Stimulated activated CD4-positive, alpha-beta T cell treated with anti-CD3 and anti-CD28 coated beads, Interleukin-2, amount 100 ng/mL, for 48 hours (primary cell): ENCODE measurements around the gene ARHGEF19.
"Not testable (repeated sequence)": the region's sequence is repeated elsewhere in the genome, so short reads cannot be mapped to it uniquely, and the experiment has no call there.

Source experiments
- DNase-seq, 2 donors: peaks; one replicate each; pipeline ENCODE4 v3.0.0-alpha.2; 2020

The ARHGEF19 gene

DNA sequence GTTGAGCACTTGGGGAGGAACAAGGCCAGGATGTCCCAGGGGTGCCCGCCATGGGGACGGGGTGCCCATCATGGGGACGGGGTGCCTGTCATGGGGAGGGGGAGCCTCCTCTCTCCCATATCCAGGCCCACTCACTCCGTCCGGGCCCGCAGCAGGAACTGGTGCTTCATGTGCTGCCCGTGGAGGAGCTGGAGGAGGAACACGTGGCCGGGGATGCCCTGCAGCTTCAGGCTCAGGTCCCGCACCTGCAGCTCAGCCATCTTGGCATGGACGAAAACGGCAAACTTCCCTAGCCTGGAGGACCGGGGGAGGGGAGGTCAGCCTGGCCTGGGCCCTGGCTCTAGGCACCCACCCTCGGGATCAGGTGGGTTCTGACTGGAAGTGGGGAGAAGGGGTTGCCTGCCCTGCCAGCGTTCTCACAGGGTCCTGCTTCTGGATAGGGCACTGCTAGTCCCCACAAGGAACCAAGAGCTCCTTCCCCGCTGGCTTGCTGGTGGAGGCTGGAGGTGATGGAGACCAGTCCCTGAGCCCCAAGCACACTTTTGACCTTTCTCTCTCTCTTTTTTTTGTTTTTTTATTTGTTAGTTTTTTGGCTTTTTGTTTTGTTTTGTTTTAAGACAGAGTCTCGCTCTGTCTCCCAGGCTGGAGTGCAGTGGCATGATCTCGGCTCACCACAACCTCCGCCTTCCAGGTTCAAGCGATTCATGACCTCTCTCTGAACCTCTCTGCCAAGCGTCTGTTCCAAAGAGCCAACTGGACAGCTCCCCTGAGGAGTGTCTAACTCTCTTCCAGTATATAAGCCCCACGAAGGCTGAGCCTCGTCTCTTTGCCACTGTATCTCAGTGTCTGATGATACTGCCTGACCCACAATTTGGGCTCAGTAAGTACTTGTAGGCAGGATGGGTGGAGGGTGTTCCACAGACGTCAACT lies 9.9 kb downstream of the ARHGEF19 start:
- DNase-seq = no peak

DNA sequence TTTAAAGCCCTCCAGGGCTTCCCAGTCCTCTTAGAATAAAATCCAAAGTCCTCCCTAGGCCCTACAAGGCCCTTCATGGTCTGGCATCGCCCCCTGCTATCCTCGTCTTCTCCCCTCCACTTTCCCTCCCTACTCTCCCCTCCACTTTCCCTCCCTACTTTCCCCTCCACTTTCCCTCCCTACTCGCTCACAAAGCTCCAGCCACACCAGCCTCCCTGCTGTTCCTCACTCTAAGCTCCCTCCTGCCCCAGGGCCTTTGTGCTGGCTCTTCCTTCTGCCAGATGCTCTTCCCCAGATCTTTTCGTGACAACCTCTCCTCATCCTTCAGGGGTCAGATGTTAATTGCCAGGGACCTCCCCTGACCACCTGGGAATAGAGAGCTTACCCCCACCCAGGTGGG lies 12.8 kb downstream of the ARHGEF19 start:
- no peak for DNase-seq

DNA sequence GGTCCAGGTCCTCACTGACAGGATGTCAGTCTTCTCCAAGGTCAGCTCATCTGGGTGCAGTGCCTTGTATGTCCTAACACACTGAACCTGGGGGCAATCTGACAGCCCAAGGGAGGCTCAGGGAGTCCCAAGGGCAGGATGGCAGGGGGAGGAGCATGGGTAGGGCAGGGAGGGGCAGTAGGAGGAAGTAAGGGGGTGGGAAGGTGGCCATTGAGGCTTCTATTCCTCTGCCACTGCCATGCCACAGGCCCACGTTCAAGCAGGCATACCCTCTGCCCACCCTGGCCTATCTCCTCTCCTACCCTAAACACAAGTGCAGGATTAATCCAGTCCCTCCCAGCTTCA lies 13.3 kb downstream of the ARHGEF19 start:
- no peak for DNase-seq

DNA sequence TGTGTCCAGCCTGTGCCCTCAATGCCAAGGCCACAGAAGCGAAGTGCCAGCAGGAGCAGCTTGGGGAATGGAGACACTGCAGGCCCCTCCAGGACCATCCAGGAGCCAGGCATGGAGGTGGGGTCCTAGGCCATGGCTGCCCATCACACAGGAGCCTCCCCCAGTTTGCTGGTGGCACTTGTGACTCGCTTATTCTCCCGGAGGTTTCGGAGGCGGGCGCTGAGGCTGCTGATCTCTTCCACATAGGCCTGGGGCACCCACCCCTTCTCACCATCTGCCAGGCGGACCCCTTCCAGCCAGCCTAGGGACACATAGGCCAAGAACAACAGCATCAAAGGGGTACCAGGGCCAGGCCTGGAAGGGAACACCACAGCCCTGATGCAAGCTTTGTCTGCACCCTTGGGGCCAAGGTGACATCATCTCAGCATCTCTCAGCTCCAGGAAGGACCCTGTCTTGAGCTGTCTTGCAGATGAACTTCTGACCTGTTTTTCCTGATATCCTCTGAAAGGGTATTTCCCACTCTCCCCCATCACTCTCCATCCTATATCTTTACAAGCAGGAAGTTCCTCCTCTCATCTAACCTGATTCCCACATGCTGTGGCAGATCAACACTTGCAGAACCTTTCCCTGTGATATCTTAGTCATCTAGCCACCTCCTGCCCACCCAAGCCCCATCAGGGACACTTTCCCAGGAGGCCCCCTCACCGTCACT lies 13.9 kb downstream of the ARHGEF19 start:
- no peak for DNase-seq

DNA sequence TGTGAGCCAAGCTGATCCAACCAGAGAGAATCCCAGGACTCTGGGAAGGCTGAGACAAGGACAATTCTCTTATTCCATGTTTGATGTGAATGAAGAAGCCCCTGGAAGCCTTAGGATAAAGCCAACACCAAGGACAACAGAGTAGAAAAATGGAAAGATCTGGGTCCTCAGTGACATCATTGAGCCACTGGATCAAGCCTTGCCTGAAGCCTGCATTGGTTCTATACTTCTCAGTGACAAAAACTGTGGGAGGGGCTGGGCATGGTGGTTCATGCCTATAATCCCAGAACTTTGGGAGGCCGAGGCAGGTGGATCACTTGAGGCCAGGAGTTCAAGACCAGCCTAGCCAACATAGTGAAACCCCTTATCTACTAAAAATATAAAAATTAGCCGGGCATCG lies 15.6 kb downstream of the ARHGEF19 start:
- no peak for DNase-seq

DNA sequence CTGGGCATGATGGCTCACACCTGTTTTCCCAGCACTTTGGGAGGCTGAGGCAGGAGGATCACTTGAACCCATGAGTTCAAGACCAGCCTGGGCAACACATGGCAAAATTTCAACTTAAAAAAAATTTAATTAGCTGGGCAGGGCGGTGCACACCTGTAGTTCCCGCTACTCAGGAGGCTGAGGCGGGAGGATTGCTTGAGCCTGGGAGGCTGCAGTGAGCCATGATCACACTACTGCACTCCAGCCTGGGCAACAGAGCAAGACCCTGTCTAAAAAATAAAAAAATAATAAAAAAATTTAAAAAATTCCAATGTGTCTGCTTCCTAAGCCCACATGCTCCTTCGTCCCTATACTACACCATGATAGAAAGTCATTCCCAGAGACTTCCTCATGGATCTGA lies 16.3 kb downstream of the ARHGEF19 start:
- not testable (repeated sequence) for DNase-seq

DNA sequence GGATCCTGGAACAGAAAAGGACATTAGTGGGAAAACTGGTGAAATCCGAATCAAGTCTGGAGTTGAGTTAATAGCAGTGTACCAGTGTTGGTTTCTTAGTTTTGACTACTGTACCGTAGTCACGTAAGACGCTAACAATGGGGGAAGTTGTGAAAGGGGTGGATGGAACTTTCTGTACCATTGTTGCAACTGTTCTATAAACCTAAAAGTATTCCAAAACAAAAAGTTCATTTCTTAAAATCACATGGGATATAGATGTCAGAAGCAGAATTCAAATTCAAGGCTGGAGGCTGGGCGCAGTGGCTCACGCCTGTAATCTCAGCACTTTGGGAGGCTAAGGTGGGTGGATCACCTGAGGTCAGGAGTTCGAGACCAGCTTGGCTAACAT lies 16.9 kb downstream of the ARHGEF19 start:
- DNase-seq = no peak

DNA sequence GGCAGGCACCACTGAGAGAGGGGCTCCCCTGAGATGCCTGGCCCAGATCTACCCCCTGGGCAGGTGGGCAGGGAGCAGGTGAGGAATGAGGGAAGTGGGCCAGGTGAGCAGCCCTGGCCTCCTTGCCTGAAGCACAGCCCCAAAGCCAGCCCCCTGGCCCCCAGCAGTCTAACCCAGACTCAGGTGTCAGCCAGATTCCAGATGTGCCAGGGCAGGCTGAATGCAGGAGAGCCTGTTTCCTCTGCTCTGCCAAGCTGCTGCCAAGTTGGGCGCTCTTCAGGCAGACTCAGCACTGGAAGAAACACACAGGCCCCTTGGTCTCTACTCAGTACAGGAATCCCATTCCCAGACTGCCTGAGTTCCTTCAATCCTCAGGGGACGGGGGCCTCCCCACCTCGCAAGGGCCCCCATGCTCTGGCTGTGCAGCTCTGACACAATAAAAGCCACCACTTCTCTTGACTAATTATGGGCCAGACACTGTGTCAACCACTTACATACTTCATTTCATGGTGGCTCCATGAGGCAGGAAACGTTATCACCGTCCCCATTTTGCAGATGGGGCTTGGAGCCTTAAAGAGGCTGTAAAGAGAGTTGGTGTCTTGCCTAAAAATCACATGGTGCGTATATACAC lies 20.4 kb downstream of the ARHGEF19 start:
- no peak for DNase-seq

DNA sequence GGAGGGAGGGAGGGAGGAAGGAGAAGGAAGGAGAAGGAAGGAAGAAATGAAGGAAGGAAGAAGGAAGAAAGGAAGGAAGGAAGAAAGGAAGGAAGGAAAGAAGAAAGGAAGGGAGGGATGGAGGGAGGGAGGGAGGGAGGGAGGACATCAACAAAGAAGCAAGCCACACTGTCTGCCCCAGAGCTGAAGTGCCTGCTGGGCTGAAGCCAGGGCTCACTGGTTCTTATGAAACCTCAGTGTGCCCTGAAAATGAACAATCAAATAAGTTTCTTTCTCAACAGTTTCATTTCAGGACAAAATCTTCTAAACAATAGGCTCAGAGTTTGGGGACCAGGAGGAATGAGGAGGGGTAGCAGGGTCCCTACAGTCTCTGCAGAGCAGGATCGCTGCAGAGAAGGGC lies 21.1 kb downstream of the ARHGEF19 start:
- DNase-seq = no peak

DNA sequence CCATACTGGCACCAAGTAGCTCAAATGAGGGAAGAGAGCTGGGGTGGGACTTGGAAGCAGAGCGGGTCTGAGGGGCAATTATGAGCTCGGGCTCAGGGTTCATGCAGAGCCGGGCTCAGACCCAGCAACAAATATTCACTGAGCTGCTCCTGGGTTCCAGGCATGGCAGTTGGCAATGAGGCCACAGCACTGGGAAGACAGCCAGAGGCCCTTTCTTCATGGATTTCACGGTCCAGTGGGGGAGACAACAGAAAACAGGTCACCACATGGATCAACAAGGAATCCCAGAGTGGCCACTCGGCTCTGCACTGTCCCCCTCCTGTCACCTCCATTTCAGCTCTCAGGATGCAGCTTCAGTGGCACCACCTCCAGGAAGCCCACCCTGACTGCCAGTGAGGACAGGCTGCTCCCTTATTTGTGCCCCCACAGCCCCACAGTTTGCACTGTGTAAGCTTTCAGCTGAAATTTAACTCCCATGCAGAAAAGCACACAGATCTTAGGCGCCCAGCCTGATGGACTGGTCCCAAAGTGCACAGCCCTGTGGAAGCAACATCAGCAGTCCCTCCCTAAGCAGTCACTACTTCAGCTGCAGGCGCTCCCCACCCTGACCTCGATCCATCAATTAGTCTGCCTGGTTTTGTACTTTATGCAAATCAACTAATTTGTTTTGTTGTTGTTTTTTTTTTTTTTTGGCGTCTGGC lies 22.4 kb downstream of the ARHGEF19 start:
- no peak for DNase-seq

DNA sequence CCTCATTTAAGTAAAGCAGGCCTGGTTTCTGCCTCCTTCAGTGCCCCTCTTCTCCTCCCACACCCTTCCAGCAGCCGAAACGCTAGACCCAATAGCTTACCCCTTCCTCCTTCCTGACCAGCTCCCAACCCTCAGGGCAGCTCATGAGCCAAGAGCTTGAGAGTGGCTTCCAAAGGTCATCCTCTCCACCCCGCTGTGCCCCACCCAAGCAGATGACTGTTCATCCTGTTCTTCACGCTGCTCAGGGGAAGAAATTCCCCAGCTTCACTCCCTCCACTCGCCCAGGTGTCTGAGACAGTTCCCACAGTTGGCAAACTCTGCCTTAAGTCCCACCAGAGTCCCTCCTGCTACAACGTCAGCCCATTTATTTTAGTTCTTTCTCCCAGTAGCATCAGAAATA lies 23.4 kb downstream of the ARHGEF19 start:
- no peak for DNase-seq

DNA sequence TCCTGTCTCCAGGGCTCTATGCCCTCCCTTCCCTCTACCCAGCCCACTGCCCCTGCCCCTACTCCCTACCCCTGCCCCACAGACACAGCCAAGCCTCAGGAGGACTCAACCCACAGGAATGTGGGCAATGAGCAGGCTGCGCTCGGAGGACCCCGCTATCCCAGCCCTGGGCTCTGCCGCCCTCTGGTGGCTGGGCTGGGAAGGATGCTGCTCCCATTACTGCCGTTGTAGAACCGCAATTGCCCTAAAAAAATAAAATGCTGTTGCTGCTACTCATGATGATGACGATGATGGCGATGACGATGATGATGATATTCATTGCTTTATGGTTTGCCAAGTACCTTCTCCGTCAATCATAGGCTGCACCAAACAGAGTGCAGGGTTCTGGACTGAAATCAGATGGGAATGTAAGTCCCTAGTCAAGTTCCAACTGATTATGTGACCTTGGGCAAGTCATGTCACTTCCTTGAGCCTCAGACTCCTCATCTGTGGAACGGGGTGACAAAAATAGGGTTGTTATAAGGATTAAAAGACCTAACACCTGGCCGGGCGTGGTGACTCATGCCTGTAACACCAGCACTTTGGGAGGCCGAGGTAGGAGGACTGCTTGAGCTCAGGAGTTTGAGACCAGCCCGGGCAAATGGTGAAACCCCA lies 24.6 kb downstream of the ARHGEF19 start:
- peak; percentile 73 to 79 for DNase-seq

DNA sequence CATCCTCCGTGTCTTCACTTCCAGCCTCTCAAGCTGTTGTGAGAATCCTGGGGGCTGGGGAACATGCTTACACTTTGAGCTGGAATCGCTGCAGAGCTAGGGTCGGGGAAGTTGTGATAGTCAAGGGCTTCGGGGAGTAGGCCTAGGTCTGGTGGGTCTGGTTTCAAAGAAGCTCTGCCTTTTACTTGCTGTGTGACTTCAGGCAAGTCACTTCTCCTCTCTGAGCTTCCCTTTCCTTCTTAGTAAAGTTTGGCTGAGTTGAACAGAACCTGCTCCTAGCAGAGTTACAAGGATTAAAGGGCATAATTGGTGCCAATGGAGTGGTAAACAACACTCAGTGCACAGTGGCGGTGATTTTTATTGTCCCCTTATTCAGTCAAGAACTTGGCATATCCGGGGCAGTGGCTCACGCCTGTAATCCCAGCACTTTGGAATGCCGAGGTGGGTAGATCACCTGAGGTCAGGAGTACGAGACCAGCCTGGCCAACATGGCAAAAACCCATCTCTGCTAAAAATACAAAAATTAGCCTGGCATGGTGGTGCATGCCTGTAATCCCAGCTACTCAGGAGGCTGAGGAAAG lies 25.7 kb downstream of the ARHGEF19 start:
- DNase-seq = no peak

DNA sequence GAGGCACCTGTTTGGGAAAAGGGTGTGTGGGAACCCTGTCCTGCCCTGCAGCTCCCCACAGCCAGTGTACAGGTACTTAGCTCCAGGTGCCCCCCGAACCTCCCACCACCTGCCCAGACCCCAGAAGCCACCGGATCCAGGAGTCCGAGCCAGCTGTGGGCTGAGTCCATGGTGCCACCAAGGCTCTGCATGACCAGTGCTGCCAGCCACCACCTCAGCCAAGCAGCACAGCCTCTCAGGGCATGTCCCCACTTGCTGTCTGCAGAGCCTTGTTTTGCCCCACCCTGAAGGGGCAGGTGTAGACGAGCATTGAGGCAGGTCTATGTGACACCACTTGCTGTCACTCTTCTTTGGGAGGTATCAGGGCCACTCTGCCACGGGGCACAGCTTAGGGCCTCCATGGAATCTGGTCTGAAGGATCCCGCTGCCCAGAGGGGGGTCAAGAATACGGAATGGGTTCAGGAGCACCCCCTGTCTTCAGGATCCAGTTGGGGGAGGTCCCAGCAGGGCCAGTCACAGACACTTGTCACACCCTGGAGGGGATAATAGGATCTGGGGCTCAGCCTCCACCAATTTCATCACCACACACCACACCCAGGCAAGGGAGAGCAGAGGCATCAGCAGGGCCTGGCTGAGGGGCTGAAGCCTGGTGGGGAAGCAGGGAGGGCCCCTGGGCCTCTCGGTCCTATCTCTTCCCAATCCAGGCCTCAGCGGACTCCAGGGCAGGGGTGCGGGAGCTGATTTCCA lies 27.7 kb downstream of the ARHGEF19 start:
- no peak for DNase-seq

DNA sequence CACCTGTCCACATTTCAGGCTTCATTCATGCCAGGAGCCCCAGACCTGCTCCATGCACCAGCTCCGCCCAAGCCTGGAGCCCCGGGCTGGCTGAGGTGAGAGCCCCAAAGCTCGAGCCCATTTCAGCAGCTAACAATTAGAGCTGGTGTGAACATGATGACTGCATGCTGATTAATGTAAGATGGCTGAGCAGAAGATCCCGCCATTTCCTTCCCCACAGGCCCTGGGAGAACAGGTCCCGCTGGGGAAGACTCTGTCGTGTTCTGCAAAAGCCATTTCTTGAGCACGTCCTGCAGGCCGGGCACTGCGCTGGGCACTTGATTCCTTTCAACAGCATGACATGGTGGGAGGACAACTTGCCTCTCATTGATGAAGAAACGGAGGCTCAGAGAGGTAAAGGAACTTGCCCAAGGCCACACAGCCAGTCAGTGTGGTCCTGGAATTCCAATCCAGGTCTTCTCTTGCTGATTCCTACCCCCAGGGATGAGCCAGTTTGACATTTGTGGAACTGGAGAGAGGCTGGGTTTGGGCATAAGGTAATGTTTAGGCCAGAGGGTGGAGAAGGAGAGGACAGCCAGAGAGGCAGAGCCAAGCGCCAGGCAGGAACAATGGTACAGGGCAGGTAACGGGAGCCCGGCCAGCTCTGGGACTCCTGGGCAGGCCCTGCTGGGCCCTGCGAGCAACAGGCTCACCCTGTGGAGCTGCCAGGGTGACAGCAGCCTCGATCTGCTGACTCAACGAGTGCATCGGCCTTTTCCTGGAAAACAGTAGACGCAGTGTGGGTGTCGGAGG lies 28.5 kb downstream of the ARHGEF19 start:
- DNase-seq = no peak

DNA sequence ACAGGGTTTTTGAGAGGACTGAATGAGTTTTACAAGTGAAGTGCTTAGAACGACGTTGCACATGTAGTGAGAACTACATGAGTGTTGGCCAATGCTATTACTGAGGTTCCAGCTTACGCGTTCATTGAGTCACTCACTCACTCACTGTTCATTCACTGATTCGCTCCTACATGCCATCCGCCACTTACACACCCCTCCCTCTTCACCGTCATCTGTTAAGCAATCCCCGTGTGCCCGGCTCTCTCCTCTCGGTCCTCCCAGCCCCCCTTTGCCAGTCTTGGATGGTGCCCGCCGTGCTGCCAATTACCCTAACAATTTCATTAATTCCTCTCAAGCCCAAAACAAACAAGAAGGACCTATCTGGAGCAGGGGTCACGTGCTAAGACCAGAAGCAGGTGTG lies 29.3 kb downstream of the ARHGEF19 start:
- no peak for DNase-seq

DNA sequence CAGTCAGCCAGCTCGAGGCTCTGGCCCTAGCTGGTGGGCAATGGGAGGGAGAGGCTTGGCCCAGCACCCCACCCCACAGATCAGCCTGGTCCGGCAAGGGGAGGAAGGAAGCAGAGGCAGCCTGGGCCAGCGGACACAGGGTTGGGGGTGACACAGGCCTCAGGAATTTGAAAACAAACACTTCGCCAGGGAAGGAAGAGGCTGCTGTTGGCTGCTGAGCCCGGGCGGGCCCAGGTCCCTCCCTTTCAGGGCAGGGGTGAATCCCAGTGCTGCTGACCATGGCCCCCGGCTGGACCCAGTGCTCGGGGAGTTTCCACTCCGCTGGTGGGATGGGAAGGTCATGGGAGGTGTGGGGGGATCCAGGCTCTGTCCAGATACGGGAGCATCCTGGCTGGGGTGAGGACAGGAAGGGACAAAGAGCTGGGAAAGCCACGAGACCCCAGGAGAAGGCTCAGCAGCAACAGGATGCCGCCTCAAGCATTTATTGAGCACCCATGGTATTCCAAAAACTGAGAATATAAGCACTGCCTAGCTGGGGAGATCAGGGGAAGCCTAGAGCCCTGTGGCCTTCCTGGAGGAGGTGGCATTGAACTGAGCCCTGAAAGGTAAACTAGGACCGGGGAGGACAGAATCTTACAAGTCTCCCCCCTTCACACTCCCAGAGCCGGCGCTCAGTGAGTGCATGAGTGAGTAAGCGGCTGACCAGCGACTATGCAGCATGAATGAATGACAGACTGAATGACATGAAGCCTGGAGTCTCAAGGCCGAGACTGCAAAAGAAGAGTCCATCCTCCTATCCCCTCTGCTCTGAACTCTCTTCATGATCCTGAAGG lies 30.3 kb downstream of the ARHGEF19 start:
- DNase-seq = no peak

DNA sequence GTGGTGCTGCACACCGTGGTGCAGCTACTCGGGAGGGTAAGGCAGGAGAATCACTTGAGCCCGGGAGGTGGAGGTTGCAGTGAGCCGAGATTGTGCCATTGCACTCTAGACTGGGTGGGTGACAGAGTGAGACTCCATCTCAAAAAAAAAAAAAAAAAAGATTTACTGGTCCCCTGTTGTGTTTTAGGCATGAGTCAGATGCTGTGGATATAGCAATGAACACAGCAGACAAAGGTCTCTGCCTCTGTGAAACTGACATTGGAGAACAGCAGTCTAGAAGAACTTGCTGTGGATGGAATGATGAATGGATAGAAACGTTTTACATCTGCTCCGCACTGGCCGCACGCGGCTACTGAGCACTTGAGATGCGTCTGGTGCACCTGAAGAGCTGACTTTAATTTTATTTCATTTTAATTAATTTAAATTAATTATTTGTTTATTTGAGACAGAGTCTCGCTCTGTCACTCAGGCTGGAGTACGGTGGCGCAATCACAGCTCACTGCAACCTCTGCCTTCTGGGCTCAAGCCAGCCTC lies 32.1 kb downstream of the ARHGEF19 start:
- no peak for DNase-seq
